Upper lobe of left lung (tissue), 6 donors: ENCODE measurements around the gene ESYT1. TPM values are rescaled to one million over a fixed set of nuclear protein-coding genes. Genes with fewer than 3 reads are reported as not detected.

Source experiments
- ATAC-seq, 2 donors: fragments of 200-7000 bp; cut with Tn5 transposase; one replicate each; pipeline ENCODE4 v1.9.1; 2022; ENCODE audit warnings: mild to moderate bottlenecking in 2 of 2, moderate library complexity in 2 of 2; ENCODE audit not compliant: low FRiP score in 2 of 2
- DNase-seq, 2 donors: peaks; one replicate each; pipeline ENCODE4 v3.0.0-alpha.2; 2019 to 2020
- H3K27ac ChIP-seq, 4 donors: fragments of 200-600 bp; sonication (generic); one replicate each; pipeline ENCODE4 v1.5.1; 2016 to 2019
- H3K27me3 ChIP-seq, 4 donors: fragments of 200-600 bp; sonication (generic); one replicate each; pipeline ENCODE4 v1.5.1; 2017 to 2019
- H3K36me3 ChIP-seq, 4 donors: fragments of 200-600 bp; sonication (generic); one replicate each; pipeline ENCODE4 v1.5.1; 2016 to 2019
- H3K4me1 ChIP-seq, 4 donors: fragments of 200-600 bp; sonication (generic); one replicate each; pipeline ENCODE4 v1.5.1; 2018 to 2019
- H3K4me3 ChIP-seq, 4 donors: fragments of 200-600 bp; sonication (generic); one replicate each; pipeline ENCODE4 v1.5.1; 2017 to 2019; ENCODE audit warnings: mild to moderate bottlenecking in 2 of 4, moderate library complexity in 1 of 4
- H3K9me3 ChIP-seq, 4 donors: fragments of 200-600 bp; sonication (generic); one replicate each; pipeline ENCODE4 v1.5.1; 2018 to 2019
- CTCF ChIP-seq, 6 experiments: fragments of 450-650 bp in 4 of 6; fragments of 200-600 bp in 2 of 6; sonication (generic) in 2 of 6; IDR thresholded peaks; one replicate each; pipeline ENCODE4 v1.5.1; 2016 to 2019; ENCODE audit warnings: antibody characterized with exemption in 6 of 6
- EP300 ChIP-seq, 4 donors: sonication (generic); formaldehyde crosslinking; IDR thresholded peaks; one replicate each; pipeline ENCODE4 v1.5.1; 2017; ENCODE audit warnings: antibody characterized with exemption in 4 of 4, control low read depth in 2 of 4
- POLR2A ChIP-seq, 4 donors: fragments of 450-650 bp; IDR thresholded peaks; one replicate each; pipeline ENCODE4 v1.5.1; 2016 to 2017; ENCODE audit warnings: antibody characterized with exemption in 4 of 4, mild to moderate bottlenecking in 2 of 4
- POLR2AphosphoS5 ChIP-seq, 2 donors: sonication (generic); formaldehyde crosslinking; IDR thresholded peaks; one replicate each; pipeline ENCODE4 v1.5.1; 2017; ENCODE audit warnings: antibody characterized with exemption in 2 of 2
- WGBS, 2 donors: methylation state at CpG; one replicate each; pipeline ENCODE4 v1.1.5; 2017 to 2018; 5-methylcytosine and 5-hydroxymethylcytosine counted together
- total RNA-seq, 6 donors: library from RNA; depleted of rRNA in 4 of 6; stranded (reverse); fragments of >200 nt in 4 of 6; gene quantifications; one replicate each; pipeline versions ENCODE4 v1.1.0 to v1.2.1, GENCODE V29; 2016 to 2021
- donor health status: DM: no; HTN: no; CAD: no; lungs with moderate emphysema.
- donor health status: DM: no; HTN: yes; CAD: no; lungs with severe emphysema.

ESYT1 gene
- total RNA-seq, 6 donors from 2014 or later, result 73.9 to 132 (median 112) TPM

GRCh38 chr12:56098592-56098991 is 29.5 kb upstream of the ESYT1 start:
- Histone ChIP-seq H3K9me3 (no peaks in the 10 kb centered on the region), H3K4me3 (no peak overlapping the region), H3K27me3 (no peaks in the 10 kb centered on the region), H3K4me1 (peaks cover 3 to 6% (median 5%) of the 10 kb centered on the region in 4 donors), H3K36me3 (peaks cover 0 to 14% (median 6%) of the 10 kb centered on the region in 4 donors), H3K27ac (no peak overlapping the region)
- DNase-seq, result no peak
- WGBS, 2 donors, result 79 to 97% methylated on average over 3 of the region's 3 CpGs
- TF ChIP-seq CTCF (IDR thresholded peaks at IDR 0.05) (no peak), POLR2A (IDR thresholded peaks at IDR 0.05) (no peak), POLR2AphosphoS5 (IDR thresholded peaks at IDR 0.05) (no peak), EP300 (IDR thresholded peaks at IDR 0.05) (no peak)
- ATAC-seq, result no peak

GRCh38 chr12:56099787-56100186 is 28.3 kb upstream of the ESYT1 start:
- no peak overlapping the region for H3K4me3 ChIP-seq
- ATAC-seq, result no peak
- DNase-seq, result no peak
- H3K4me1 ChIP-seq, result peaks cover 5 to 9% (median 6%) of the 10 kb centered on the region in 4 donors
- no peaks in the 10 kb centered on the region for H3K9me3 ChIP-seq
- no peak overlapping the region for H3K27ac ChIP-seq
- H3K36me3 ChIP-seq, result peaks cover 0 to 13% (median 3%) of the 10 kb centered on the region in 4 donors
- no peak for TF ChIP-seq POLR2A (IDR thresholded peaks at IDR 0.05)
- no peak for TF ChIP-seq CTCF (IDR thresholded peaks at IDR 0.05)
- TF ChIP-seq POLR2AphosphoS5 (IDR thresholded peaks at IDR 0.05), result no peak
- no peak for TF ChIP-seq EP300 (IDR thresholded peaks at IDR 0.05)
- WGBS, 2 donors, result 84 to 86% methylated on average over 4 of the region's 4 CpGs
- no peaks in the 10 kb centered on the region for H3K27me3 ChIP-seq

GRCh38 chr12:56101045-56101444 is 27.0 kb upstream of the ESYT1 start:
- TF ChIP-seq CTCF (IDR thresholded peaks at IDR 0.05), result no peak
- no peak for TF ChIP-seq EP300 (IDR thresholded peaks at IDR 0.05)
- TF ChIP-seq POLR2AphosphoS5 (IDR thresholded peaks at IDR 0.05), result no peak
- no peak for TF ChIP-seq POLR2A (IDR thresholded peaks at IDR 0.05)
- WGBS, 2 donors, result 86 to 88% methylated on average over 13 to 14 of the region's 14 CpGs
- Histone ChIP-seq H3K27ac (no peak overlapping the region), H3K4me3 (no peak overlapping the region), H3K27me3 (no peaks in the 10 kb centered on the region), H3K36me3 (peaks cover 0 to 12% (median 2%) of the 10 kb centered on the region in 4 donors), H3K4me1 (peaks cover 15 to 21% (median 15%) of the 10 kb centered on the region in 4 donors), H3K9me3 (no peaks in the 10 kb centered on the region)
- ATAC-seq (no peak), DNase-seq (peak in 1 of 2 donors; percentile 50)

GRCh38 chr12:56102683-56103065 is 25.4 kb upstream of the ESYT1 start:
- peaks cover 6 to 16% (median 11%) of the 10 kb centered on the region in 4 donors for H3K36me3 ChIP-seq
- H3K27ac ChIP-seq, result no peak overlapping the region
- DNase-seq (no peak), ATAC-seq (no peak)
- TF ChIP-seq EP300 (IDR thresholded peaks at IDR 0.05) (no peak), POLR2A (IDR thresholded peaks at IDR 0.05) (no peak), CTCF (IDR thresholded peaks at IDR 0.05) (no peak), POLR2AphosphoS5 (IDR thresholded peaks at IDR 0.05) (no peak)
- peaks cover 16 to 28% (median 19%) of the 10 kb centered on the region in 4 donors for H3K4me1 ChIP-seq
- H3K27me3 ChIP-seq, result no peaks in the 10 kb centered on the region
- no peaks in the 10 kb centered on the region for H3K9me3 ChIP-seq
- H3K4me3 ChIP-seq, result no peak overlapping the region
- 72 to 89% methylated on average over 1 of the region's 1 CpG for whole genome bisulfite sequencing, 2 donors

GRCh38 chr12:56103066-56103711 is 24.9 kb upstream of the ESYT1 start:
- H3K4me3 ChIP-seq, result peak overlapping the region in 3 of 4 donors; percentile 76 to 99 (median 81)
- H3K36me3 ChIP-seq, result peaks cover 11 to 21% (median 16%) of the 10 kb centered on the region in 4 donors
- H3K4me1 ChIP-seq, result peaks cover 16 to 28% (median 19%) of the 10 kb centered on the region in 4 donors
- ATAC-seq, result no peak
- TF ChIP-seq CTCF (IDR thresholded peaks at IDR 0.05) (no peak), EP300 (IDR thresholded peaks at IDR 0.05) (no peak)
- 42 to 43% methylated on average over 6 of the region's 6 CpGs for WGBS, 2 donors
- DNase-seq, result no peak
- H3K27me3 ChIP-seq, result no peaks in the 10 kb centered on the region
- H3K9me3 ChIP-seq, result no peaks in the 10 kb centered on the region
- H3K27ac ChIP-seq, result peak overlapping the region; percentile 81 to 94 (median 92)
